HG03103 (cell line): Measurements from ENCODE around the gene CARD11.

Experiments used
- ATAC-seq: cut with Tn5 transposase; IDR thresholded peaks from one replicate; pipeline ENCODE4 v1.9.1; 2021; ENCODE audit warnings: low read depth; ENCODE audit not compliant: unreplicated experiment

Gene CARD11

DNA sequence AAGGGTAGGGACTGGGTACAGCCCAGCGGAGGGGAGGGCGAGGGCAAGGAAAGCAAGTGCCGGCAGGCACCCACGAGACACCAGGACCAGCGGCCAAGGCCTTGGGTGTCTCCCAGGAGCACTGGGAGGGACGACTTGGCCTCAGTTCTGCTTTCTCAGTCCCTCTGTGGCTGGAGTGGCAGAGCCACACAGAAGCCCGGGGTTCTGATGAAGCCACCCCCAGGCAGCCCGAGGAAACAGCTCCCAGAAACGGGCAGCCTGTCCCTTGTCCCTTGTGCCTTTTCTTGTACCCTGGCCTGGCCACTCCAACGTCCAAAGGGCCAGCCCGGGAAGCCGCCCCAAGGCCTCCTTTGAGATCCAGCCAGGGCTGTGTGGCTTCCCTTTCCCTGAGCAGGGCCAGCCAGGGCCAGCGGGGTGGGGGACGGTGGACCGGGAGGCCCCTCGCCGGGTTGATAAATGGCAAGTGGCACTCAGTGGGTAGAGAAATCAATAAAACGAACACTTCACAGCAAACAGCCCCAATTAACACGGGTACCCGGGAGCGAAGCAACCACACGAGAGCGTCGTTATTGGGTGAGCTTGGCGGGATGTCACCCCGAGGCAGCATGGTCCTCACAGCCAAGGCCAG is 129.8 kb downstream of the CARD11 start:
- no peak for ATAC-seq

DNA sequence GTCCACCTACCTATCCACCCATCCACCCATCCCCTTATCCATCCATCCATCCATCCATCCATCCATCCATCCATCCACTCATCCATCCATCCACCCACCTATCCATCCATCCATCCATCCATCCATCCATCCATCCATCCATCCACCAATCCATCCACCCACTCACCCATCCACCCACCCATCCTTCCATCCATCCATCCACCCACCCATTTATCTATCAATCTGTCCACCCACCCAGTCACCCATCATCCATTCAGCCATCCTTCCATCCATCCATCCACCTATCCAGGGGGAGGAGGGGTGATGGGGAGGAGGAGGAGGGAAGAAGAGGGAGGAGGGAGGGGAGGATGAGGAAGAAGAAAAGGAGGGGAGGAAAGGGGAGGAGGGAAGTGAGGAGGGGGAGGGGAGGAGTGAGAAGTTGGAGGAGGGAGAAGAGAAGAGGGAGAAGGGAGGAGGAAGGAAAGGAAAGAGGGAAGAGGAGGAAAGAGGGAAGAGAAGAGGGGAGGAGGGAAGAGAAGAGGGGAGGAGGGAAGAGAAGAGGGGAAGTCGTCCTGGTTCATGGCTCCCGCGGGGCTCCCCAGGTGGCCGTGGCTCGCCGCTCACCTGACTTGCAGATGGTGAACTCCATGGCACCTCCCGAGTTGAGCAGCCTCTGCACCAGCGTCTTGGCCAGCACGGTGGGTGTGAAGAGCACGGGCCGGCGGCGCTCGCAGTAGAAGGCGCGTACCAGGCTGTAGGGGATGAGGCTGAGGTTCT is 130.8 kb downstream of the CARD11 start:
- ATAC-seq: no peak

DNA sequence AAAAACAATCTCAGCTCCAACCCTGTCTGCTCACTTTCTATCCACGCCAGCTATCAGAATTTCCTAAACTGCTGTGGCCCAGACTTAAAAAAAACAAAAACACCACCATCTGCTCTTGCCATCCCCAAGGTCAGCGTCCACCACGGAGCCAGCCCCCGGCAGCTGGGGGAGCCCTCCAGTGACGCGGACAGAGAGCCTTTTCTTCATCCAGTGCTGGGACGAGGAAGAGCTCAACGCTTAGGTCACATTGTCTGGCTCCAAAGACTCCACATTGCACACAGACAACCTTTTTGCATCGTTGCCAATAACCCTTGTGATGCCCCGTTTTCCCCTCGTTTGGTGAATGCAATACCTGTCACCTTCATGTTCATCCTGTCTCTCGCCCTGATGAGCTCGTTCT is 132.2 kb downstream of the CARD11 start:
- ATAC-seq: no peak

DNA sequence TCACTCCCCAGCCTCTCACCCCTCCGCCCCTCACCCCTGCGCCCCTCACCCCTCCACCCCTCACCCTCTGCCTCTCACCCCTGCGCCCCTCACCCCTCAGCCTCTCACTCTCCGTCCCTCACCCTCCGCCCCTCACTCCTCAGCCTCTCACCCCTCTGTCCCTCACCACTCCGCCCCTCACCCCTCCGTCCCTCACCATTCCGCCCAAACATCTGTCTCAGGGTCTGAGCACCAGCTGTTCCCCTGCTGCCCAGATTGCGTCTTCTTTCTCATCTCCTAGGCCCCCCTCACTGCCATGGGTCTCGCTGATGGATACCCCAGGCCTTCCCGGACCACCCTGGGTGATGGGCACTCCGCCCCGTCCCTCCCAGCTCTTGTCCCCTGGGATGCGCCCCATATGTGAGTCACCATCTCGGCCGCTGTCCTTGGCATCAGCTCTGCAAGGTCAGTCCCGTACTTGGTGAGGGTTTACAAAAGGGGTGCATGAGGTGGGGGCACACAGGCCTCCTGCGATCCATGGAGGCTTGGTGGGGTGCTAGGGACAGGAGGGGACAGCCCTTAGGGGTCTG is 134.1 kb downstream of the CARD11 start:
- ATAC-seq: no peak

- ATAC-seq: no peak
These were observed 134.6 kb downstream of the CARD11 start for GRCh38 chr7:2909043-2909442.

DNA sequence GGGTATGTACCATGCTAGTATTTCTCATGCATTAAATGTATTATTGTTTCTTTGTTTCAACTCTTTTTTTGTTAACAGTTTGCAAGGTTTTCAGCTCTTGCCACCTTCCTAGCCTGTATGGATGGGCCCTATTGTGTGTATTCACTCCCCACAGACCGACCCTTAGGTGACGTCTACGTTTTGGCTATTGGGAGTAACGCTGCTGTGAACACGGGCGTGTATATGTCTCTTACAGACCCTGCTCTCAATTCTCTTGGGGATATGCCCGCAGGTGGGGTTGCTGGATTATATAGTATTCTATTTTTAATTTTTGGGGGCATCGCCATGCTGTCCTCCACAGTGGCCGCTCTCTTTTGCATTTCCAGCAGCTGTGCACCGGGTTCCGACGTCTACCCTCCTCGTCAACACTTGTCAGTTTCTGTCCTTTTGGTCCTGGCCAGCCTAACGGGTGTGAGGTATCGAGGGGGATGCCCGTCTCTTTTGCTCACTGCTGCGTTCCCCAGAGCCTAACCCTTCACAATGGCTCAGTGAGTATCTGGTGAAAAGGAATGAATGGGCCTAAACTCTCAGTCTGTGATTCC is 135.5 kb downstream of the CARD11 start:
- no peak for ATAC-seq

- no peak for ATAC-seq
These were observed 137.3 kb downstream of the CARD11 start for GRCh38 chr7:2906197-2906931.

- no peak for ATAC-seq
These were observed 138.2 kb downstream of the CARD11 start for GRCh38 chr7:2905500-2905899.

- ATAC-seq: no peak
These were observed 138.6 kb downstream of the CARD11 start for GRCh38 chr7:2905027-2905426.

DNA sequence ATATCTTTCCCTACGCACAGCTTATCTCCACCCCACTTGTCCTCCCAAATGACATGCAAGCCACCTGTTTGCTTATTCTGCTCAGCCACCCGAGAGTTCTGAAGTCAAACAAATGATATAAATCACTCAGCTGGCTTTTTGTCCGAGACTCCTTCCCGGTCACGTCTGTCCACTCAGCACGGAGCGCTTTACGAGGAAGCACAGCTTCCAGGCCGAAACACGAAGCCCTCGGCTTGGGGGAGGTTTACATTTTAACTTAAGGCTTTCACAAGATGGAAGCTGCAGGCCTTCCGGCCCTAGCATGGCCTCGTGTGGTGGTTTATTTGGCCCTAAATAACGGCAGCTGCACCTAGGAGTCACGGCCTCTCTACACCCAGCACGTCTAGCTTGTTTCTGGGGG is 139.5 kb downstream of the CARD11 start:
- ATAC-seq: no peak

- no peak for ATAC-seq
These were observed 139.9 kb downstream of the CARD11 start for GRCh38 chr7:2903682-2904162.

GRCh38 chr7:2897023-2897422 is 146.6 kb downstream of the CARD11 start:
- ATAC-seq: no peak

DNA sequence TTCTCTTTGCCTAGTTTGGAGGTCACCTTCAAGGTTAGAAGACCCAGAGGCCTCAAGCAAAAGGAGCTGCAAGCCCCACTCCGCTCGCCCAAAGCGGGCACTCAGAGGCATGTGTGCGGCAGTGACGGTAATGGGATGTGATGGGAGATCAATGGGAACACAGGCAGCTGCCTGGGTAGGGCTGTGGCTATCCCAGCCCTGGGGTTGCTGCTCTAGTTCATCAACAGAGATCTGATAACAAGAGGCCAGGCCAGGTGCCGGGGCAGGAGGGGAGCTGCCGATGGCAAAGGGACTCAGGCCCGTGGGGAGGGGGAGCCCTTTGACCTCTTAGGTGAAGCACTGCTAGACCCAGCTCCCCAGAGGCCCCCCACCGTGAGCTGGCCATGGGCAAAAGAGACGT is 147.5 kb downstream of the CARD11 start:
- no peak for ATAC-seq

GRCh38 chr7:2894118-2894940 is 149.3 kb downstream of the CARD11 start:
- peak; percentile 56 for ATAC-seq

GRCh38 chr7:2893411-2893861 is 150.2 kb downstream of the CARD11 start:
- ATAC-seq: no peak

DNA sequence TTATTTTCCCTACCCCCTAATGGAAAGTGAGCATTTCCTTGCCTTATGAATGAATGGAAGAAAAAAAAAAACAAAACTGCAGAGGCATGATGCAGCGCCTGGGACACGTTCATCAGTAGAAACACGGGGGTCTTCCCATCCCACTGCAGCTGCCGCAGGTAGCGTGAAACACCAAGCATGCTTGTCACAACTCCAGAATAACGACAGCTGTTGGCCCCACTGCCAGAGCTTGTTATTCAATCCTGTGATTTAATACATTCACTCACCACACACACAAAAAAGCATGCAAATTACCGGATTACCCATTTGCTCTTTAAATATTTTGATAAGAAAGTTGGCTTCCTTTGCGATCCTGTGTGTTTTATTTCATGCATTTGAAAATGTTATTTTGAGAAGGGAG is 151.1 kb downstream of the CARD11 start:
- no peak for ATAC-seq

GRCh38 chr7:2887816-2888215 is 155.9 kb downstream of the CARD11 start:
- no peak for ATAC-seq

GRCh38 chr7:2886900-2887299 is 156.8 kb downstream of the CARD11 start:
- no peak for ATAC-seq

DNA sequence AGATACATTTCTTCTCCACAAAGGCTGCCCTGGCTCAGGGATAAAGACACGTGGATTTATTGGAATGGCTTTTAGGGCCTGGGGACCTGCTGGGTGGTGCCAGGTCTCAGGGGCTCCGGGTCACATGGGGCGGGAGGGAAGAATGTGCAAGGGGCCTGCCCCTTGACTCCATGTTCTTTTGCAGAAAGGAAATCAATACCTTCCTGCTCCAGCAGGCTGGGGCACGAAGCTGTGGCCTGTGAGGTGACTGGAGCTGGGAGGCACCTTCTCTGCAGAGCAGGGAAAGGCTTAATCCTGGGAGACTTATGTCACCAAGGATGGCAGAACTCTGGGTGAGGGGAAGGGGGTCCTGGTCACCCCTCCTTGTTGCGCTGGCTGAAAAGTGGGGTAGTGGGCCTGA is 157.3 kb downstream of the CARD11 start:
- ATAC-seq: no peak

DNA sequence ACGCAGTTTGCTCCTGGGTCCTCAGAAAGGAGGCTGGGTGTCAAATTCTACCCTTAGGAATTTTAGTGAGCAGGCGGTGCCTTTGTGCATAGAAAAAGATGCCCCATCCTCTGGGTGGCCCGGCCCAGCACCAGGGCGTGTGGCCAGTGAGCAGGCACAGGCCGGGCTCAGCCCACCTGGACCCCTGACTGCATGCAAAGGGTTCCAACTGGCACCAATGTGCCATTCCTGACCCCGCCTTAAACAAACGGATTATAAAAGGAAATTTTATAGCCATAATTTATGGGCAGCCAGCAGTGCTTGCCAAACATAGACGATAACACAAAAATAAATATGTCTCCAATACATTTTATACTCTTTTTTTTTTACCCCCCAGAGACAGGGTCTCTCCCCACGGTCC is 159.5 kb downstream of the CARD11 start:
- no peak for ATAC-seq
